ENCODE results near the gene VSIG8. TPM values are rescaled to one million over a fixed set of nuclear protein-coding genes. Genes with fewer than 3 reads are reported as not detected.

VSIG8 gene
- total RNA-seq, 1 donor from 2014 or later: not detected

DNA sequence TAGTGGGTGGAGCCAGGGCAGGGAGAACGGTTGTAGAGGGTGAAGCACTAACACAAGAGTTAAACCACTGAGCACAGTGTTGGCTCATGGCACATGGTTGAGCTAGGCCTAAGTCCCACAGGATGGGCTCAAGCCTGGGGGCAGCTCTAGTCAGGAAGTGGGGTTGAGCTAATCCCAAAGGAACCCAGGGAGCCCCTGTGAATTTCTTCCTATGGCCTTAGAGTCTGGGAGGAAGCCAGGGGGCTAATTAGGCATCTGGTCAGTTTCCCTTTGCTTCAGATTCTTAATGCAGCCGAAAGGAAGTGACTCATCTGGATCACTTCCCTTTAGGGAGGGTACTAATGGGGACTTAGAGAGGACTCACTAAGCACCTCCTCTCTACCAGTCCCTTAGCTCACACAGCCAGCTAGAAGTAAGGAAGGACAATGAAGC is 27.4 kb upstream of the VSIG8 start:
- no peaks in the 10 kb centered on the region for H3K9me3 Mint-ChIP-seq
- no peak for DNase-seq (ENCODE audit: extremely low spot score, unreplicated experiment)
- TF ChIP-seq, protein P1, sequence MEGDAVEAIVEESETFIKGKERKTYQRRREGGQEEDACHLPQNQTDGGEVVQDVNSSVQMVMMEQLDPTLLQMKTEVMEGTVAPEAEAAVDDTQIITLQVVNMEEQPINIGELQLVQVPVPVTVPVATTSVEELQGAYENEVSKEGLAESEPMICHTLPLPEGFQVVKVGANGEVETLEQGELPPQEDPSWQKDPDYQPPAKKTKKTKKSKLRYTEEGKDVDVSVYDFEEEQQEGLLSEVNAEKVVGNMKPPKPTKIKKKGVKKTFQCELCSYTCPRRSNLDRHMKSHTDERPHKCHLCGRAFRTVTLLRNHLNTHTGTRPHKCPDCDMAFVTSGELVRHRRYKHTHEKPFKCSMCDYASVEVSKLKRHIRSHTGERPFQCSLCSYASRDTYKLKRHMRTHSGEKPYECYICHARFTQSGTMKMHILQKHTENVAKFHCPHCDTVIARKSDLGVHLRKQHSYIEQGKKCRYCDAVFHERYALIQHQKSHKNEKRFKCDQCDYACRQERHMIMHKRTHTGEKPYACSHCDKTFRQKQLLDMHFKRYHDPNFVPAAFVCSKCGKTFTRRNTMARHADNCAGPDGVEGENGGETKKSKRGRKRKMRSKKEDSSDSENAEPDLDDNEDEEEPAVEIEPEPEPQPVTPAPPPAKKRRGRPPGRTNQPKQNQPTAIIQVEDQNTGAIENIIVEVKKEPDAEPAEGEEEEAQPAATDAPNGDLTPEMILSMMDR (conservative IDR thresholded peaks at IDR 0.05): no peak
- H3K27me3 Mint-ChIP-seq: peaks cover 4% of the 10 kb centered on the region
- H3K4me1 Mint-ChIP-seq (ENCODE audit: unreplicated experiment): peaks cover 9% of the 10 kb centered on the region
- no peak overlapping the region for H3K27ac Mint-ChIP-seq
- H3K36me3 Mint-ChIP-seq: no peaks in the 10 kb centered on the region
- H3K4me3 Mint-ChIP-seq: no peak overlapping the region

- no peaks in the 10 kb centered on the region for H3K36me3 Mint-ChIP-seq
- DNase-seq (ENCODE audit: extremely low spot score, unreplicated experiment): no peak
- no peaks in the 10 kb centered on the region for H3K9me3 Mint-ChIP-seq
- TF ChIP-seq, protein P1 (conservative IDR thresholded peaks at IDR 0.05): no peak
- H3K4me1 Mint-ChIP-seq (ENCODE audit: unreplicated experiment): peaks cover 9% of the 10 kb centered on the region
- no peak overlapping the region for H3K4me3 Mint-ChIP-seq
- no peak overlapping the region for H3K27ac Mint-ChIP-seq
- H3K27me3 Mint-ChIP-seq: peaks cover 4% of the 10 kb centered on the region
Measured at GRCh38 chr1:159889202-159889601, 26.7 kb upstream of the VSIG8 start.

DNA sequence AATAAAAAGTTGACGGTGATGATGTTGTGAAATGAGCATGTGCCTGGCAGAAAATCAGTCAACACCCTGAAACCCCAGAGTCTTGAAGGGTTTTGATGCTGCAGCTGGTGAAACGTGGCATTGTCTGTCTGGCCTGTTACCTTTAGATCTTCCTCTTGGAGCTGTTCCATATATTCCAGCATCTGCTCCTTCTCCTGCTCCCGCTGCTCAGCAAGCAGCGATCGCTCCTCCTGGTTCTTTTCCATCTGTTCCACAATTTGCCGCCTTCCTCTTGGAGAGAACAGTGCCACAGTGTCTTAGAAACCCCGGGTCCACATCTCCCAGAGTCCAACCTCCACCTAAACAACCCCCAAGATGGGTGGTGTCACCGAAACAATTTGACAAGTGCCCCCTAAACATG is 21.8 kb upstream of the VSIG8 start:
- TF ChIP-seq, protein P1 (conservative IDR thresholded peaks at IDR 0.05): no peak
- Mint-ChIP-seq H3K27me3 (no peaks in the 10 kb centered on the region), H3K27ac (no peak overlapping the region), H3K4me3 (no peak overlapping the region), H3K36me3 (no peaks in the 10 kb centered on the region), H3K4me1 (ENCODE audit: unreplicated experiment) (no peaks in the 10 kb centered on the region), H3K9me3 (no peaks in the 10 kb centered on the region)
- no peak for DNase-seq (ENCODE audit: extremely low spot score, unreplicated experiment)

DNA sequence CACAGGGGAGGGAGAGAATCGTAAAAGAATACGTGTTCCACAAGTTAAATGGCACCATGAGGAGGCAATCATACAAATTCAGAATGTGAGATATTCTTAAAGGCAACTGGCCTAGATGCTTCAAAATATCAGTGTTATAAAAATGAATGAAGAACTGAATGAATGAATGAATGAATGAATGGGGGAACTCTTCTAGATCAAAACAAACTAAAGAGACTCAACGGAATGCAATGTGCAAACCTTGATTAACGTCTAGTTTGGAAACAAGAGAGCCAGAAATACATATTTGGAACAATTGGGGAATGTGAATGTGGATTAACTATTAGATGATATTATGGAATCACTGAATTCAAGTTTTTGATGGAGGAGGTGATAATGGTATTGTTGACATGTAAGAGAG is 20.7 kb upstream of the VSIG8 start:
- no peak for DNase-seq (ENCODE audit: extremely low spot score, unreplicated experiment)
- no peak overlapping the region for H3K4me3 Mint-ChIP-seq
- H3K36me3 Mint-ChIP-seq: no peaks in the 10 kb centered on the region
- no peaks in the 10 kb centered on the region for H3K9me3 Mint-ChIP-seq
- no peak overlapping the region for H3K27ac Mint-ChIP-seq
- TF ChIP-seq, protein P1 (conservative IDR thresholded peaks at IDR 0.05): no peak
- H3K4me1 Mint-ChIP-seq (ENCODE audit: unreplicated experiment): no peaks in the 10 kb centered on the region
- no peaks in the 10 kb centered on the region for H3K27me3 Mint-ChIP-seq

- H3K4me1 Mint-ChIP-seq (ENCODE audit: unreplicated experiment): no peaks in the 10 kb centered on the region
- TF ChIP-seq, protein P1 (conservative IDR thresholded peaks at IDR 0.05): no peak
- no peaks in the 10 kb centered on the region for H3K36me3 Mint-ChIP-seq
- no peak overlapping the region for H3K27ac Mint-ChIP-seq
- H3K4me3 Mint-ChIP-seq: no peak overlapping the region
- DNase-seq (ENCODE audit: extremely low spot score, unreplicated experiment): no peak
- H3K9me3 Mint-ChIP-seq: no peaks in the 10 kb centered on the region
- H3K27me3 Mint-ChIP-seq: no peaks in the 10 kb centered on the region
Measured at GRCh38 chr1:159882527-159882862, 20.0 kb upstream of the VSIG8 start.
